ENCODE data around the gene SEMA4C. TPM values are rescaled to one million over a fixed set of nuclear protein-coding genes. Genes with fewer than 3 reads are reported as not detected.

The SEMA4C gene
- total and polyA plus RNA-seq, 2 of the 4 experiments (the other 2 are of a cell fraction) = 15.8 to 24.3 TPM

DNA sequence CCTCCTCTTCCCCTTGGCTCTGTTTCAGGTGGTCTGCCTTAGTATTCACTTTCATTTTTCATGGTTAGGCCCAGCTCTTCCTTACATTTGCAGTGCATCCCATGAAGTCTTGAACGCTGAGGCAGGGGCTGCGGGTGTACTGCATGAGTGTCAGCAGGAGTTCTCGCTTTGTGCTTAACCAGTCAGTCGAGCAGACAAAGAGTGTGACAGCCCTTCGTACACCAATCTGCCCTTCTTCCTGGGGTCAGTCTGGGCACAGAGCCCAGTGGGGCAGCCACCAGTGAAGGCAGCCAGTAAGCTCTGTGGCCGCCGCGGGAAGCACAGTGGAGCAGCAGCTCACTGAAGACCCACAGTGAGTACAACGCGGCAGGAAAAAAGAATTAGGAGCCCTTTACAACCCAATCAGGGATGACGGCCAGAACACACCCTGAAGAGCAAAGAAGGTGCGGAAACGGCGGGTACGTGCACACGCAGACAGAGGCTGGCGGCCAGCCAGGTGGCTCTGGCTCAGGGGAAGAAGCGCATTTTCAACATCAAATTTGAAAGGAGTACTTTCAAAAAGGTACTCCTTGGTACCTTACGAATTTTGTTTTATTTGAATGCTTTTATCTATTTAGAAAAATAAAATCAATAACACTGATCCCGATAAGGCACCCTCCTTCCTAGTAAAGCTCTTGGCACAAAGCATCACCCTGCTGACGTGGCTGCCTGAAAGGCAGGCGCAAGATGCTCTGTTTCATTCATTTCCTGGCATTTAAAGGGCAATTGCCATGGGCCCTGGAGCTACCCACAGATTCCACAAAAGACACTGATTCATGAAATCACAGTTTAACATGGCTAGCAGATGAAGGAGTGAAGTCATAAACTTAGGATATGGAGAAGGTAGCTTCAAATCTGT is 47.0 kb upstream of the SEMA4C start:
- POLR2A ChIA-PET (ENCODE audit: unreplicated experiment) = interaction anchor here (0.6 kb wide), 1 partner anchor 81 kb away, joined by 5 read pairs; no protein-coding TSS in a partner anchor
- intact Hi-C loops (cut with micrococcal nuclease) = no loop called here
- no peak for DNase-seq

More for the DNA sequence above, 47.0 kb upstream of the SEMA4C start:
- Histone ChIP-seq H2AFZ (replicated peaks; ENCODE audit: low read length, poor library complexity) (no peak overlapping the region), H2BK20ac (ENCODE audit: low read depth, low read length) (no peak overlapping the region), H2AK9ac (replicated peaks; ENCODE audit: low read depth, low read length, poor library complexity) (no peak overlapping the region), H3K23ac (ENCODE audit: low read depth, low read length) (no peak overlapping the region), H3K4me3 (ENCODE audit: insufficient read depth, low read depth, low read length) (no peak overlapping the region), H3K56ac (ENCODE audit: extremely low read depth, insufficient read depth, low read length) (no peak overlapping the region), H3K4ac (ENCODE audit: low read depth, low read length) (no peak overlapping the region), H3K36me3 (ENCODE audit: control insufficient read depth, insufficient read depth, low read length) (no peaks in the 10 kb centered on the region), H3K27ac (ENCODE audit: insufficient read depth, low read length) (no peak overlapping the region), H3K9ac (ENCODE audit: low read depth, low read length) (no peak overlapping the region), H4K5ac (ENCODE audit: low read depth, low read length) (no peak overlapping the region), H3K18ac (ENCODE audit: low read depth, low read length) (no peak overlapping the region), H3K4me1 (ENCODE audit: control insufficient read depth, insufficient read depth, low read length) (no peaks in the 10 kb centered on the region), H2AK5ac (ENCODE audit: low read depth, low read length) (no peak overlapping the region), H3K4me2 (ENCODE audit: low read depth, low read length) (no peak overlapping the region), H3K79me1 (ENCODE audit: low read depth in 1 of 2, low read length in 2 of 2) (no peaks in the 10 kb centered on the region), H2BK5ac (ENCODE audit: low read depth, low read length, poor library complexity, severe bottlenecking) (no peak overlapping the region), H3K9me3 (ENCODE audit: control insufficient read depth, insufficient read depth, low read length) (peaks cover 18% of the 10 kb centered on the region), H4K91ac (ENCODE audit: insufficient read depth, low read depth, low read length) (no peak overlapping the region), H3K27me3 (ENCODE audit: control insufficient read depth, insufficient read depth, low read length) (peaks cover 32% of the 10 kb centered on the region; the same call in 1 of the 2 replicates), H2BK15ac (ENCODE audit: low read depth, low read length) (no peak overlapping the region), H3K14ac (replicated peaks; ENCODE audit: low read depth, low read length) (no peak overlapping the region), H4K8ac (ENCODE audit: low read depth in 2 of 2, low read length in 2 of 2) (no peak overlapping the region), H2BK120ac (ENCODE audit: low read depth, low read length) (no peak overlapping the region), H4K20me1 (ENCODE audit: insufficient read depth, low read length) (no peaks in the 10 kb centered on the region), H3K9me1 (ENCODE audit: insufficient read depth, low read length) (no peaks in the 10 kb centered on the region)
- no peak for ATAC-seq (ENCODE audit: low read depth)
- no TSS peak for BruUV-seq (replicated peaks)
- CTCF ChIA-PET = no interaction called here
- 84% methylated on average over 4 of the region's 22 CpGs; no CpG with 5 or more reads in 1 of the 2 experiments for WGBS, 2 experiments (ENCODE audit: extremely low coverage in 2 of 2, insufficient read length in 1 of 2)
- in situ Hi-C loops (cut with MboI; ENCODE audit: low sequenced_read_pairs) (no loop called here), dilution Hi-C loops (cut with HindIII; ENCODE audit: low sequenced_read_pairs, unreplicated experiment) (no loop called here)
- TF ChIP-seq, protein P1, sequence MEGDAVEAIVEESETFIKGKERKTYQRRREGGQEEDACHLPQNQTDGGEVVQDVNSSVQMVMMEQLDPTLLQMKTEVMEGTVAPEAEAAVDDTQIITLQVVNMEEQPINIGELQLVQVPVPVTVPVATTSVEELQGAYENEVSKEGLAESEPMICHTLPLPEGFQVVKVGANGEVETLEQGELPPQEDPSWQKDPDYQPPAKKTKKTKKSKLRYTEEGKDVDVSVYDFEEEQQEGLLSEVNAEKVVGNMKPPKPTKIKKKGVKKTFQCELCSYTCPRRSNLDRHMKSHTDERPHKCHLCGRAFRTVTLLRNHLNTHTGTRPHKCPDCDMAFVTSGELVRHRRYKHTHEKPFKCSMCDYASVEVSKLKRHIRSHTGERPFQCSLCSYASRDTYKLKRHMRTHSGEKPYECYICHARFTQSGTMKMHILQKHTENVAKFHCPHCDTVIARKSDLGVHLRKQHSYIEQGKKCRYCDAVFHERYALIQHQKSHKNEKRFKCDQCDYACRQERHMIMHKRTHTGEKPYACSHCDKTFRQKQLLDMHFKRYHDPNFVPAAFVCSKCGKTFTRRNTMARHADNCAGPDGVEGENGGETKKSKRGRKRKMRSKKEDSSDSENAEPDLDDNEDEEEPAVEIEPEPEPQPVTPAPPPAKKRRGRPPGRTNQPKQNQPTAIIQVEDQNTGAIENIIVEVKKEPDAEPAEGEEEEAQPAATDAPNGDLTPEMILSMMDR (conservative IDR thresholded peaks at IDR 0.05; ENCODE audit: low read depth, low read length) = no peak
- TF ChIP-seq BHLHE40 (IDR thresholded peaks at IDR 0.05; ENCODE audit: low read depth, low read length) = no peak
- no peak for TF ChIP-seq CHD1 (IDR thresholded peaks at IDR 0.05; ENCODE audit: low read depth, low read length)
- TF ChIP-seq MXI1 (IDR thresholded peaks at IDR 0.05; ENCODE audit: borderline replicate concordance, low read depth, low read length) = no peak
- TF ChIP-seq RCOR1 (IDR thresholded peaks at IDR 0.05; ENCODE audit: insufficient replicate concordance, low read length) = no peak
- no peak for TF ChIP-seq POLR2A (IDR thresholded peaks at IDR 0.05; ENCODE audit: low read depth, low read length)
- TF ChIP-seq, protein P2, sequence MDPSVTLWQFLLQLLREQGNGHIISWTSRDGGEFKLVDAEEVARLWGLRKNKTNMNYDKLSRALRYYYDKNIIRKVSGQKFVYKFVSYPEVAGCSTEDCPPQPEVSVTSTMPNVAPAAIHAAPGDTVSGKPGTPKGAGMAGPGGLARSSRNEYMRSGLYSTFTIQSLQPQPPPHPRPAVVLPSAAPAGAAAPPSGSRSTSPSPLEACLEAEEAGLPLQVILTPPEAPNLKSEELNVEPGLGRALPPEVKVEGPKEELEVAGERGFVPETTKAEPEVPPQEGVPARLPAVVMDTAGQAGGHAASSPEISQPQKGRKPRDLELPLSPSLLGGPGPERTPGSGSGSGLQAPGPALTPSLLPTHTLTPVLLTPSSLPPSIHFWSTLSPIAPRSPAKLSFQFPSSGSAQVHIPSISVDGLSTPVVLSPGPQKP (IDR thresholded peaks at IDR 0.05; ENCODE audit: borderline replicate concordance, low read depth, low read length) = no peak
- no peak for TF ChIP-seq MAFK (IDR thresholded peaks at IDR 0.05; ENCODE audit: low read depth, low read length)
- TF ChIP-seq NFE2L2 (IDR thresholded peaks at IDR 0.05; ENCODE audit: low read depth, low read length) = no peak
- TF ChIP-seq CEBPB (IDR thresholded peaks at IDR 0.05; ENCODE audit: low read depth, low read length) = no peak
- TF ChIP-seq, protein P3, sequence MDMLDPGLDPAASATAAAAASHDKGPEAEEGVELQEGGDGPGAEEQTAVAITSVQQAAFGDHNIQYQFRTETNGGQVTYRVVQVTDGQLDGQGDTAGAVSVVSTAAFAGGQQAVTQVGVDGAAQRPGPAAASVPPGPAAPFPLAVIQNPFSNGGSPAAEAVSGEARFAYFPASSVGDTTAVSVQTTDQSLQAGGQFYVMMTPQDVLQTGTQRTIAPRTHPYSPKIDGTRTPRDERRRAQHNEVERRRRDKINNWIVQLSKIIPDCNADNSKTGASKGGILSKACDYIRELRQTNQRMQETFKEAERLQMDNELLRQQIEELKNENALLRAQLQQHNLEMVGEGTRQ (IDR thresholded peaks at IDR 0.05; ENCODE audit: low read depth, low read length) = no peak
- no peak for TF ChIP-seq SMC3 (IDR thresholded peaks at IDR 0.05; ENCODE audit: low read depth, low read length)
- TF ChIP-seq FOS (IDR thresholded peaks at IDR 0.05; ENCODE audit: low read depth, low read length) = no peak
- TF ChIP-seq RAD21 (IDR thresholded peaks at IDR 0.05; ENCODE audit: low read length) = no peak
- no peak for TF ChIP-seq MAZ (IDR thresholded peaks at IDR 0.05; ENCODE audit: borderline replicate concordance, low read depth, low read length)
